ENCODE measurements around the gene METTL16.
"Not testable (repeated sequence)": the region's sequence is repeated elsewhere in the genome, so short reads cannot be mapped to it uniquely, and the experiment has no call there.

METTL16 gene, protein sequence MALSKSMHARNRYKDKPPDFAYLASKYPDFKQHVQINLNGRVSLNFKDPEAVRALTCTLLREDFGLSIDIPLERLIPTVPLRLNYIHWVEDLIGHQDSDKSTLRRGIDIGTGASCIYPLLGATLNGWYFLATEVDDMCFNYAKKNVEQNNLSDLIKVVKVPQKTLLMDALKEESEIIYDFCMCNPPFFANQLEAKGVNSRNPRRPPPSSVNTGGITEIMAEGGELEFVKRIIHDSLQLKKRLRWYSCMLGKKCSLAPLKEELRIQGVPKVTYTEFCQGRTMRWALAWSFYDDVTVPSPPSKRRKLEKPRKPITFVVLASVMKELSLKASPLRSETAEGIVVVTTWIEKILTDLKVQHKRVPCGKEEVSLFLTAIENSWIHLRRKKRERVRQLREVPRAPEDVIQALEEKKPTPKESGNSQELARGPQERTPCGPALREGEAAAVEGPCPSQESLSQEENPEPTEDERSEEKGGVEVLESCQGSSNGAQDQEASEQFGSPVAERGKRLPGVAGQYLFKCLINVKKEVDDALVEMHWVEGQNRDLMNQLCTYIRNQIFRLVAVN

DNA sequence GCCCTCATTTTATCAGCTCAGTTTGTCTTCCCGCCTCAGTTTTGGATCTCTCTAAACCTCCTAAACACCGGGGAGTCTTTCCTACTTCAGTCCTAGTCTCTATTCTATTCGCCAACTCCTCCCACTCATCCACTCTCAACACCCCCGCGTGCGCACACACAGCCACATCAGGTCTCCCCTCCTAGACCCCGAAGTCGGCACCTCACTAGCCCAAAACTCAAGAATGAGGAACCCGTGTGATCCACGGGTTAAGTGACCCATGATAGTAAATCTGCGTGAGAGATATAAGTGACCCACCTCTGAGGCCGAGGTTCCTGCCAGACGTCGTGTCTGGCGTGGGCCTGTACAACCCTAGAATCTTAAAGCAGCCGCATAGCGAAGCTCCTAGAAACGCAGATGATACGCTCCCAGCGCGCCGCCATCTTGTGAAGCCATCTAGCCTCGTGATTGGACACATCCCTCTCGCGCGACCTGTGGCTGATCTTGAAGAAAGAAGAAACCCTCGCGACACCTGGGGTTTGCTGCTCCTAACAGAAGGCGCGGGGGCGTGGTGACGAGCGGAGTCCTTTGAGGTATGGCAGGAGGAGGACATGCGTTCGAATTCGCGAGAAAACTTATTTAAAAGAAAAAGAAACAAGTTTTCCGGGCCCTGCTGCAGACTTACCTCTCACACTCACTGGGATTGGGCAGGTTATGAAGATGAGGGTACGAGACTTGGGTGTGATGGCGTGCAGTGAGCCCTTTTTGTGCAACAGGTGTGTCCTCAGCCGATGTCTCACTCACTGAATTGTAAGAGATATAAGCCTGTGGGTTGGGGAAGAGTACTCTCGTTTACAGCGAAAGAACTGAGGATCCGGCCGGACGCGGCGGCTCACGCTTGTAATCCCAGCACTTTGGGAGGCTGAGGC is at the start of gene METTL16:
Gene METTL16 (minus strand): TSS at position 427 of the 908 bp plus-strand sequence. CDS start 9,557 bp downstream, outside the sequence.
- peak; percentile 94 to 95 for DNase-seq (ENCODE audit: extremely low read depth in 1 of 2, low read depth in 1 of 2)

DNA sequence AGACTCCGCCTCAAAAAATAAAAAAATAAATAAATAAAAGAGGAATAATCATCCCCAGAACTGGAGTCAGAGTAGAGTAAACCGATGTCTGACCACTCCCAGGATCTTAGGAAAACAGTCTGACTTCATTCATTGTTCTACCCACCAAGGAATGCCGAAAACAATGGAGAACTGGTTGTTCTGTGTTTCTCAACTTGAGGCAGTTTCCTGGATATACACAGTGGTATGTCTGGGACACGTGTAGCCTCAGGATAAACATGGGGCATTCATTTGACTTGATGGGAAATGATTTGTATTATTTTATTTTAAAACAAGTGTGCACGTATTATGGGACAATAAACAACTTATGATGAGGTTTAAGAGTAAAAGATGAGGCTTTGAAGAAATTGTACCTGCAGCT is 49.0 kb upstream of the METTL16 start:
- no peak for DNase-seq (ENCODE audit: extremely low read depth in 1 of 2, low read depth in 1 of 2)

DNA sequence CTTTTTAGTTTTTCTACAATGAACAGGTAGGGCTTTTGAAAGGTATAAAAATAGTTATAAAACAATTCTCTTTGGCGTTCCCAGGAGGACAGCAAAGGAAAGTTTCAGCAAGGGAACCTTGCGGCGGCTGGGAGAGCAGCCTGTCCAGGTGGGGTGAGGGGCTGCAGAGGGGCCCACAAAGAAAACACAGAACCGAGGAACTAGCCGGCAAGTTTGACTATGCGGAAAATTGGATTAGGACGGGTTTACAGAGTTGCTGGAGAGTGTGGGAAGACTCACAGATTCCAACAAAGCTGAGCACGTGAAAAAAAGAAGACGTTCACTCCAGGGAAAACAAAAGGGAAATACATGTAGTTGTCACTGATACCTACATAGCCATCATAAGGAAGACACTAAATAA is 40.2 kb upstream of the METTL16 start:
- no peak for DNase-seq (ENCODE audit: extremely low read depth in 1 of 2, low read depth in 1 of 2)

DNA sequence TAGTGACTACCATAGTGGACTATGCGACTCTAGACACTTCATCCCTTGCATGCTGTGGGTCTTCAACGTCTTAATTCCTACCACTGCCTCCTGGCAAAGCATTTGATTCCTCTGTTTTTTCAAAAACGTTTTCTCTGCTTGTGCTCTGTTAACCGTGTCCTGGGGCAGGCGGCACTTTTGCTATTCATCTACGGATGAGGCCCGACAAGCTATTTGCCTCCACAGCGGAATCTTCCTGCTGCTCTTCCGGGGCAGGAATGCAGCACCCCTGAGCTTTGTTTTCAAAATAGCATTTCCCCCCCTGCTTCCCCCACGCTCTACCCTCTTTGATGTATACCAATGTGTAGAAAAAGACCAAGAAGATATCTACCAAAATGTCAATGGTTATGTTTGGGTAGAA is 39.8 kb upstream of the METTL16 start:
- no peak for DNase-seq (ENCODE audit: extremely low read depth in 1 of 2, low read depth in 1 of 2)

DNA sequence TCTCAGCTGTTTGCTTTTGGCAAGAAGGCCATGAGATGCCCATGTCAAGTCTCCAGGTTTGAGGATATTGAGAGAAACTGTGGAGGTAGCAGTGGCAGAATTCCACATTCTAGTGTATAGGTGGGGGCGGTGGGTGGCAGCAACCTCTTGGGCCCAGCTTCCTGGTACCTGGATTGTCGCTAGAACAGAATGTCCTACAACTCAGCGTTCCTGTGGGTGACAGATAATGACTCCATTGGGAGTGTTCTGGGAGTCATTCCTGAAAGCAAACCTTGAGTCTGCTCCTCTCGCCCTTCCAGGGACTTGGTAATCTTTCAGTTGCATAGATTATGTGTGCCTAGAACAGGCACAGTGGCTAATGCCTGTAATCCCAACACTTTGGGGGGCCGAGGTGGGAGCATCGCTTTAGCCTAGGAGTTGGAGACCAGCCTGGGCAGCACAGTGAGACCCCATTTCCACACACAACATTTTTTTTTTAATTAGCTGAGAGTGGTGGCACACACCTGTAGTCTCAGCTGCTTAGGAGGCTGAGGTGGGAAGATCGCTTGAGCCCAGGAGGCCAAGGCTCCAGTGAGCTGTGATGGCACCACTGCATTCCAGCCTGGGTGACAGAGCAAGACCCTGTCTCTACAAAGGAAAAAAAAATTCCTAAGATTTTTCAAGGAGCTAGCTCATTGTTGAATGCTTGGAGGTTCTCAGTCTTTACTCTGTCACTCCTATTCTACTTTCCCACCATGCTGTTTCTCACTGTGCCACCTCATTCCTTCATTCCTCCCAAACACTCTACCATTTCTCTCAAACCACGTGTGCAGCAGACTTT is 37.9 kb upstream of the METTL16 start:
- DNase-seq (ENCODE audit: extremely low read depth in 1 of 2, low read depth in 1 of 2), result no peak

DNA sequence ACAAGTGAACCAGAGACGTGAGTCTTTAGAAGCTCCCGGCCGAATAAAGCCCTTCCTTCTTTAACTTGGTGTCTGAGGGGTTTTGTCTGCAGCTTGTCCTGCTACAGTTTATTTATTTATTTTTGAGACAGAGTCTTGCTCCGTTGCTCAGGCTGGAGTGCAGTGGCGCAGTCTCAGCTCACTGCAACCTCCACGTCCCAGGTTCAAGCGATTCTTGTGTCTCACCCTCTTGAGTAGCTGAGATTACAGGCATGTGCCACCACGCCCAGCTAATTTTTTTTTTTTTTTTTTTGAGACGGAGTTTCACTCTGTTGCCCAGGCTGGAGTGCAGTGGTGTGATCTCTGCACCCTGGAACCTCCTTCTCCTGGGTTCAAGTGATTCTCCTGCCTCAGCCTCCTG is 36.3 kb upstream of the METTL16 start:
- not testable (repeated sequence) for DNase-seq (ENCODE audit: extremely low read depth in 1 of 2, low read depth in 1 of 2)

DNA sequence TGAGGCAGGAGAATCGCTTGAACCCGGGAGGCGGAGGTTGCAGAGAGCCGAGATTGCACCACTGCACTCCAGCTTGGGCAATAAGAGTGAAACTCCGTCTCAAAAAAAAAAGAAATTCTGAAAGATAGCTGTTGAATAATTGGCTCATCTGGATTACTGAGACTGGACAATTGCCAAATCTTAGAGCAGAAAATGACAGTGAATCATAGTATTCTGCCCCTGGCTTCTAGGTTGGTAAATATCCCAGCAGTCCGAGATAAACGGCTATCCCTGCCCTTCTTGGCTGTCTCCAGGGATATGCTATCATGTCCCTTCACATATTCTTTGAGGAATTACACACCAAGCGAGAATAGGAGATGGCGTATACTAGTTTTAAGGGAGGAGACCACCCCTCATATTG is 35.5 kb upstream of the METTL16 start:
- no peak for DNase-seq (ENCODE audit: extremely low read depth in 1 of 2, low read depth in 1 of 2)

DNA sequence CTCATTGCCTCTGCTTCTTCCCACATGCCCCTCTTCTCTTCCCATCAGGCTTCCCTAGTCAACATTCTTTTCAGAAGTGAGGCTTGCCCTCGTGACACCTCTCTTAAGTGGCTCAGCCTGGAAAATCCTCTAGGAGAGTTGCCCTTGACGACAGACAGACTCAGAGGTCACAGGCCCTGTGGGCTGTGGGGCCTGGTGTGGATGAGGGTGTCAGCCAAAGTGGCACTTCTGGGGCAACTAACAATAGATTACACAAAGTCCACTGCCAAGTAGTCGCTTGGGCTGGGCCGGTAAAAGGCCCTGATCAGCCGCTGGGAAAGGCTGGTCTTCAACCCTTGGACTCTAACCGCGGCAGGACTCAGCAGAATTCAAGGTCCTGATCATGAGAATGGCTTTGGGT is 33.7 kb upstream of the METTL16 start:
- DNase-seq (ENCODE audit: extremely low read depth in 1 of 2, low read depth in 1 of 2), result no peak

DNA sequence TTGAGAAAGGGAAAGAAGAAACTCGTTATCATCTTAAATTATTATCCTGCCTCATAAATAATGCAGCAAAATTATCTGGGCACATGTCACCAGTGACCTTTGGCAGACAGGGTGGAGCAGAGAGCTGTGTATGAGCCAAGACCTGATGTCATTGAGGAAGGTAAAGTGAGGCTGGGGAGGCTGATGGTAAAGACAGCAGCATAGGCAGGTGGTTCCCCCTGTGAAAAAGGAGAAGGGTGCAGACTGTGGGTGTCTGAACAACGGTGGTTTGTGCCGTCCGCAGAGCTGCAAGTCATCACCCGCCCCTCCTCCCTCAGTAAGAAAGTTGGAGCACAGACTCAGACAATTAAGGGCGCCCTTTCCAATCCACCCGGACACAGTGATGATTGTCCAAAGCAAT is 30.8 kb upstream of the METTL16 start:
- no peak for DNase-seq (ENCODE audit: extremely low read depth in 1 of 2, low read depth in 1 of 2)

DNA sequence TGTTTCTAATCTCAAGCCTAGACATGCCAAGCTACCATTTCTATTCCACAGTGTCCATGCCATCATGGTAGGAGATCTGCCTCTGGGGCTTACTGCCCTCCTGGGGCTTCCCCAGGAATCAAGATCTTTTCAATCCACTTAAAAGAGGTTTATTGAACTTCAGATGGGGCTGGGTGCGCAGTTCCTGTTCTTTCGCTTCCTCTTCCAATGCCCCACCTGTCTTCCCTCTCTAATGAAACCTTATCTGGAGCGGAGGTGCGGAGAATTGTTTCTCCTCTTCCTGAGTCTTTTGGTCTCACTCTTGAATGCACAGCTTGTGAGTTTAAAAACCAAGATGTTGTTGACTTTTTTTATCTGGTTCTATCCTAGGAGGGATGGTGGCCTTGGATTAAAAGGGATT is 30.4 kb upstream of the METTL16 start:
- DNase-seq (ENCODE audit: extremely low read depth in 1 of 2, low read depth in 1 of 2), result no peak

DNA sequence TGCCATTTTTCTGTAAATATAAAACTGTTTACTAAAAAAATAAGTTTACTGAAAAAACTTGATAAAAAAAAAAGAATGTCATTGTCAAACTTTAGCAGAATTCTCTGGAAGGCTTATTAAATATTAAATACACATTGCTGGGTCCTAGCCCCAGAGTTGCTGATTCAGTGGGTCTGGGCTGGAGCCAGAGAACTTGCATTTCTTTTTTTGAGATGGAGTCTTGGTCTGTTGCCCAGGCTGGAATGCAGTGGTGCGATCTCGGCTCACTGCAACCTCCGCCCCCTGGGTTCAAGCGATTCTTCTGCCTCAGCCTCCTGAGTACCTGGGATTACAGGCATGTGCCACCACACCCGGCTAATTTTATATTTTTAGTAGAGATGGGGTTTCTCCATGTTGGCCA is 25.9 kb upstream of the METTL16 start:
- not testable (repeated sequence) for DNase-seq (ENCODE audit: extremely low read depth in 1 of 2, low read depth in 1 of 2)

DNA sequence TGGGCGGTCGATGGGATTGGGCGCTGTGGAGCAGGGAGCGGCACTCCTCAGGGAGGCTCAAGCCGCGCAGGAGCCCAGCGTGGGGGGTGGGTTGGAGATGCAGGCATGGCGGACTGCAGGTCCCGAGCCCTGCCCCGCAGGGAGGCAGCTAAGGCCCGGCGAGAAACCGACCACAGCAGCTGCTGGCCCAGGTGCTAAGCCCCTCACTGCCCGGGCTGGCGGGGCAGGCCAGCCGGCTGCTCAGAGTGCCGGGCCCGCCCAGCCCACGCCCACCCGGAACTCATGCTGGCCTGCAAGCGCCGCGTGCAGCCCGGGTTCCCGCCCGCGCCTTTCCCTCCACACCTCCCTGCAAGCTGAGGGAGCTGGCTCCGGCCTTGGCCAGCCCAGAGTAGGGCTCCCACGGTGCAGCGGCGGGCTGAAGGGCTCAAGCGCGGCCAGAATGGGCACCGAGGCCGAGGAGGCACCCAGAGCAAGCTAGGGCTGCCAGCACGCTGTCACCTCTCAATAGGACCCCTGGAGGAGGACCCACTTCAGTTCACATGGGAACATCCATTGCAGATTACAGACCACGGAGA is 20.5 kb upstream of the METTL16 start:
- DNase-seq (ENCODE audit: extremely low read depth in 1 of 2, low read depth in 1 of 2), result no peak

DNA sequence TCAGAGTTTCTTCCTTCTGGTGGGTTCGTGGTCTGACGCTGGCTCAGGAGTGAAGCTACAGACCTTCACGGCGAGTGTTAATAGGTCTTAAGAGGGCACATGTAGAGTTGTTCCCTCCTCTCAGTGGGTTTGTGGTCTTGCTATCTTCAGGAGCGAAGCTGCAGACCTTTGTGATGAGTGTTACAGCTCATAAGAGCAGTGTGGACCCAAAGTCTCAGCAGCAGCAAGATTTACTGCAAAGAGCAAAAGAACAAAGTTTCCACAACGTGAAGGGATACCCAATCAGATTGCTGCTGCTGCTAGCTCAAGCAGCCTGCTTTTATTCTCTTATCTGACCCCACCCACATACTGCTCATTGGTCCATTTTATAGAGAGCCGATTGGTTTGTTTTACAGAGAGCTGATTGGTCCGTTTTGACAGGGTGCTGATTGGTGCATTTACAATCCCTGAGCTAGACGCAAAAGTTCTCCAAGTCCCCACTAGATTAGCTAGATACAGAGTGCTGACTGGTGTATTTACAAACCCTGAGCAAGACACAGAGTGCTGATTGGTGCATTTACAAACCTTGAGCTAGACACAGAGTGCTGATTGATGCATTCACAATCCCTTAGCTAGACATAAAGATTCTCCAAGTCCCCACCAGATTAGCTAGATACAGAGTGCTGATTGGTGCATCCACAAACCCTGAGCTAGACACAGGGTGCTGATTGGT is 19.7 kb upstream of the METTL16 start:
- not testable (repeated sequence) for DNase-seq (ENCODE audit: extremely low read depth in 1 of 2, low read depth in 1 of 2)

DNA sequence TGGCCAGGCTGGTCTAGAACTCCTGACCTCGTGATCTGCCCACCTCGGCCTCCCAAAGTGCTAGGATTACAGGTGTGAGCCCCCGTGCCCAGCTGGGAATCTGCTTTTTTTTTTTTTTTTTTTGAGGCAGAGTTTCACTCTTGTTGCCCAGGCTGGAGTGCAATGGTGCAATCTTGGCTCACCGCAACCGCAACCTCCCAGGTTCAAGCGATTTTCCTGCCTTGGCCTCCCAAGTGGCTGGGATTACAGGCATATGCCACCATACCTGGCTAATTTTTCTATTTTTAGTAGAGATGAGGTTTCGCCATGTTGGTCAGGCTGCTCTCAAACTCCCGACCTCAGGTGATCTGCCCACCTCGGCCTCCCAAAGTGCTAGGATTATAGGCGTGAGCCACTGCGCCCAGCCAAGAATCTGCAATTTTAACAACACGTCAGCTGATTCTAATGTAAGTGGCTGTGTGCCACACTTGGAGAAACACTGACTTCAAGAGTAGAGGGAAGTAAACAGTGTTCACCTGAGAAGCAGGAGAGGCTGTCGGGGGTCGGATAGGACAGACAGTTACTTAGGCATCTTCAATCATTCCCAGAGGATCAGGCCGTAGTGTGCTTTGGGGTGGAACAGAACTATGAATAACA is 10.2 kb upstream of the METTL16 start:
- DNase-seq (ENCODE audit: extremely low read depth in 1 of 2, low read depth in 1 of 2), result not testable (repeated sequence)

DNA sequence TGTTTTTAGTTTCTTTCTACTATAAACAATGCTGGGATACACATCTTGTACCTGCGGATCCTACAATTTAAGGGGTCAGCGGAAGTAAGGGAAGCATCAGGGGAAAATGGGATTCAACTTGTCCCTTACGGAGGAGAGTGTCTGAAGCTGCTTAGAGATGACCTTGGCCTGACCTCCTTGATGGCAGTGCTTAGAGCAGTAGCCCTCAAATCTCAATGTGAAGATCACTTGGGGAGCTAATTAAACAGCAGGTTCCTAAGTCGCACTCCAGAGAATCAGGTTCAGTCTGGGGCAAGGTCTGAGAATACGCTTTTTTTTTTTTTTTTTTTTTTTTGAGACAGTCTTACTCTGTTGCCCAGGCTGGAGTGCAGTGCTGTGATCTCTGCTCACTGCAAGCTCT is 9.6 kb upstream of the METTL16 start:
- DNase-seq (ENCODE audit: extremely low read depth in 1 of 2, low read depth in 1 of 2), result no peak

DNA sequence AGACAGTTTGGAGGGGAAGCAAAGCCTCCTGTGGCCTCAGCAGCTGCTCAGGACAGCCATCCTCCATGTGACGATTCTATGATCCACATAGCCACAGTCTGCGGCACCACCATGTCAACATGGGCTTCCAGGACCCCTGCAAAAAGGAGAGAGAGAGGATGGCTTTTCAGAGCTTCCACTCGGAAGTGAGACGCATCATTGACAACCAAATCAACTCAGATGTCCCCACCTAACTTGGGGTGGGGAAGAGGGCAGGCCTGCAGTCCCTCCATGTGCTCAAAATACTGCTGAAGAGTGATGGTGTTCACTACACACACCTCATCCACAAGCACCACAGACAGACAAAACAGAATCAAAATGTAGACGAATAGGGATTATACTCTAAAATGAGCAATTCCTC is 5.9 kb upstream of the METTL16 start:
- DNase-seq (ENCODE audit: extremely low read depth in 1 of 2, low read depth in 1 of 2), result no peak

DNA sequence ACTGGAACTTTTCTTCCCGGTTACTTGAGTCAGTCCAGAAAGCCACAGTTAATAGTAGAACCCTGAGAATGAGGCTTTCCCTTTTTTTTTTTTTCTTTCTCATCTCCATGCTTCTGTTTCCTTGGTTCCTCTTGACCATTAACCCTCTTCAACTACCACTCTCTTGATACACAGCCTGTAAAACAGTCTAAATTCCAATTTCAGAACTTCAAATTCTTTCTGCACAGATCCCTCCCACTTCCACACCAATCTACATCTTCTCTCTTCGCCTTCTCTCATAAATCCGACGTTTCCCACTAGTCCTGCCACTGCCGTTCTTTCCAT is 588 bp downstream of the METTL16 start:
- DNase-seq (ENCODE audit: extremely low read depth in 1 of 2, low read depth in 1 of 2), result no peak

DNA sequence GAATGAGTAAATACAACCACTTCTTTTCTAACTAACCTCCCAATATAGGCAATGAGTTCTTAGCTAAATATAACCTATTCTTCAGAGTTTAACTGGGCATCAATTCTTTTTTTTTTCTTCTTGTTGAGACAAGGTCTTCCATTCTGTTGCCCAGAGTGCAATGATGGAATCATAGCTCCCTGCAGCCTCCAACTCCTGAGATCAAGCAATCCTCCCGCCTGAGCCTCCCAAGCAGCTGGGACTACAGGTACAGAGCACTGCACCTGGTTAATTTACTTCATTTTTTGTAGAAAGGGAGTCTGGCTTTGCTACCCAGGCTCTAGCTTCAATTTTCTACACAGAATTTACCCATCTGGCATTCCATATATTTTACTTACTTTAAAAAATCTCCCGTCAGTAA is 1.1 kb downstream of the METTL16 start:
- no peak for DNase-seq (ENCODE audit: extremely low read depth in 1 of 2, low read depth in 1 of 2)

DNA sequence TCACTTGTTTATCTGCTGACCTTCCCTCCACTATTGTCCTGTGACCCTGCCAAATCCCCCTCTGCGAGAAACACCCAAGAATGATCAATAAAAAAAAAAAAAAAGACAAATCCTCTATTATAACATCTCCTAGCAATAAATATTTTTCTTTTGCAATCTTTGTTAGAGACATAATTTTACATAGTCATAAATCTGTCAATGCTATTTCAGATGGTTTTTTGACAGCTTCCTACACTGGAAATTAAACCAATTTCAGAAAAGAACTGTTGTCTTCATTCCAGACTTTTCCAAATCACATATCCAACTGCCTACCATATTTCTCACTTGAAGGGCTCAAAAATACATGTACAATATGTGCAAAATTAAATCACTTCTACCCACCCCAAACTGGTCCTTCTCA is 3.7 kb downstream of the METTL16 start:
- no peak for DNase-seq (ENCODE audit: extremely low read depth in 1 of 2, low read depth in 1 of 2)

Measured in activated CD8-positive, alpha-beta memory T cell treated with anti-CD3 and anti-CD28 coated beads for 1 hour (primary cell).